A673 (cell line): ENCODE measurements around the gene FOXC2. TPM values are rescaled to one million over a fixed set of nuclear protein-coding genes. Genes with fewer than 3 reads are reported as not detected.
A peak's percentile ranks its signal among the peaks of the same experiment; 100 is the strongest.

Experiments used
- BruUV-seq: library from RNA; stranded (reverse); fragments of 400-500 nt; replicated peaks from 2 replicates; lab custom pipeline; 2021; lab: Mats Ljungman, UMichigan
- CTCF ChIA-PET: fragments of 300-600 bp; sonication (Branson Sonifier 250); formaldehyde crosslinking; loops from one replicate; lab custom pipeline; 2022; ENCODE audit warnings: antibody characterized with exemption; lab: Charles Lee
- POLR2A ChIA-PET: fragments of 300-600 bp; sonication (Branson Sonifier 250); formaldehyde crosslinking; loops from one replicate; lab custom pipeline; 2022; ENCODE audit warnings: antibody characterized with exemption; ENCODE audit not compliant: low non-redundant PET; lab: Charles Lee
- DNase-seq: peaks from one replicate; pipeline ENCODE4 v3.0.0-alpha.2; 2015; ENCODE audit warnings: low spot score
- H3K27ac ChIP-seq: fragments of 200-600 bp; sonication (generic); 2 replicates; pipeline ENCODE4 v1.5.1; 2016; ENCODE audit warnings: mixed run types, low read depth, mild to moderate bottlenecking, mixed read lengths, antibody characterized with exemption, low read length; ENCODE audit not compliant: poor library complexity, severe bottlenecking
- H3K27me3 ChIP-seq: fragments of 200-600 bp; sonication (generic); replicated peaks from 2 replicates; pipeline ENCODE4 v1.6.1; 2017; ENCODE audit warnings: mixed run types, low read depth, mild to moderate bottlenecking, mixed read lengths, antibody characterized with exemption, low read length; ENCODE audit not compliant: insufficient read depth, poor library complexity
- H3K36me3 ChIP-seq: fragments of 200-600 bp; sonication (generic); 2 replicates; pipeline ENCODE4 v1.6.1; 2016; ENCODE audit warnings: mixed run types, mild to moderate bottlenecking, mixed read lengths, antibody characterized with exemption, low read length; ENCODE audit not compliant: insufficient read depth, poor library complexity, severe bottlenecking
- H3K4me1 ChIP-seq: fragments of 200-600 bp; sonication (generic); 2 replicates; pipeline ENCODE4 v1.6.1; 2017; ENCODE audit warnings: mixed run types, mild to moderate bottlenecking, mixed read lengths, antibody characterized with exemption, low read length; ENCODE audit not compliant: insufficient read depth, poor library complexity, severe bottlenecking
- H3K4me3 ChIP-seq: fragments of 200-600 bp; sonication (generic); 2 replicates; pipeline ENCODE4 v1.5.1; 2016; ENCODE audit warnings: low read depth, mixed run types, mild to moderate bottlenecking, mixed read lengths, low read length; ENCODE audit not compliant: poor library complexity, severe bottlenecking
- H3K9me3 ChIP-seq: fragments of 200-600 bp; sonication (generic); 2 replicates; pipeline ENCODE4 v1.6.1; 2016; ENCODE audit warnings: mixed run types, low read depth, mild to moderate bottlenecking, mixed read lengths, antibody characterized with exemption, low read length; ENCODE audit not compliant: poor library complexity, severe bottlenecking
- CTCF ChIP-seq: fragments of 300-800, 200-600 bp; sonication (generic); conservative IDR thresholded peaks from 2 replicates; pipeline ENCODE4 v1.5.1; 2017; ENCODE audit warnings: low read depth, mild to moderate bottlenecking, antibody characterized with exemption, low read length, moderate library complexity, mixed read lengths
- EZH2 ChIP-seq: fragments of 200-600 bp; sonication (generic); IDR thresholded peaks from 2 replicates; pipeline ENCODE4 v1.6.1; 2017; ENCODE audit warnings: borderline replicate concordance, low read depth, mild to moderate bottlenecking, mixed read lengths, antibody characterized with exemption, low read length; ENCODE audit not compliant: poor library complexity, severe bottlenecking
- intact Hi-C: fragments of 100-400 bp; cut with micrococcal nuclease; formaldehyde crosslinking; loops from one replicate; pipeline ENCODE4 v1.10.0; 2022; ENCODE audit not compliant: unreplicated experiment
- total RNA-seq: library from RNA; stranded (reverse); gene quantifications from 2 replicates; pipeline ENCODE4 v1.2.3, GENCODE V29; 2021

FOXC2 gene
- total RNA-seq, 1 experiment from 2014 or later, result 0.34 TPM

- intact Hi-C loops, result loop anchor here (10.0 kb wide), 1 partner anchor 297 kb away; no protein-coding TSS in a partner anchor
- DNase-seq, result no peak
- CTCF ChIA-PET, result no interaction called here
- no TSS peak for BruUV-seq
- no peak overlapping the region for H3K27ac ChIP-seq
- TF ChIP-seq EZH2 (no peak), CTCF (no peak)
- H3K4me3 ChIP-seq, result peak overlapping the region; percentile 54
- H3K36me3 ChIP-seq, result no peaks in the 10 kb centered on the region
- POLR2A ChIA-PET, result no interaction called here
- H3K9me3 ChIP-seq, result no peaks in the 10 kb centered on the region
- peaks cover 17% of the 10 kb centered on the region for H3K4me1 ChIP-seq
- H3K27me3 ChIP-seq, result no peaks in the 10 kb centered on the region
These were observed 10.8 kb downstream of the FOXC2 start for GRCh38 chr16:86577314-86577971.

- DNase-seq, result no peak
- H3K4me3 ChIP-seq, result no peak within 1 kb of the TSS
- no TSS peak for BruUV-seq
- H3K27ac ChIP-seq, result no peak within 1 kb of the TSS
- TF ChIP-seq EZH2 (no peak), CTCF (no peak)
- peaks cover 17% of the 10 kb centered on the region for H3K4me1 ChIP-seq
- intact Hi-C loops, result loop anchor here (10.0 kb wide), 1 partner anchor 297 kb away; no protein-coding TSS in a partner anchor
- CTCF ChIA-PET, result no interaction called here
- POLR2A ChIA-PET, result no interaction called here
- H3K27me3 ChIP-seq, result no peaks in the 10 kb centered on the region
- no peaks in the 10 kb centered on the region for H3K9me3 ChIP-seq
- H3K36me3 ChIP-seq, result no peaks in the 10 kb centered on the region
These were observed 11.5 kb downstream of the FOXC2 start, which contains the start of gene FOXL1 for GRCh38 chr16:86578061-86578599. Gene FOXL1 (plus strand): TSS chr16:86578549. CDS start chr16:86578724, 175 bp downstream.

GRCh38 chr16:86578611-86579267 lies 12.1 kb downstream of the FOXC2 start:
- TF ChIP-seq EZH2, result no peak
- TF ChIP-seq CTCF, result no peak
- Histone ChIP-seq H3K27me3 (no peaks in the 10 kb centered on the region), H3K4me1 (peaks cover 17% of the 10 kb centered on the region), H3K27ac (no peak overlapping the region), H3K36me3 (no peaks in the 10 kb centered on the region), H3K9me3 (no peaks in the 10 kb centered on the region), H3K4me3 (no peak overlapping the region)
- intact Hi-C loops, result loop anchor here (10.0 kb wide), 1 partner anchor 296 kb away; no protein-coding TSS in a partner anchor
- no TSS peak for BruUV-seq
- ChIA-PET POLR2A (no interaction called here), CTCF (no interaction called here)
- no peak for DNase-seq
